Left hindlimb (tissue), 1 donor: ENCODE measurements around the gene LPIN1.
"Not testable (repeated sequence)": the region's sequence is repeated elsewhere in the genome, so short reads cannot be mapped to it uniquely, and the experiment has no call there.

Experiments used
- DNase-seq: peaks from one replicate; pipeline ENCODE4 v3.0.0-alpha.2; 2018

Gene LPIN1

GRCh38 chr2:11786592-11786991 lies 40.2 kb downstream of the LPIN1 start:
- DNase-seq, result no peak

- DNase-seq, result no peak
Measured at GRCh38 chr2:11787991-11788390, 41.6 kb downstream of the LPIN1 start.

GRCh38 chr2:11788461-11789124 lies 42.2 kb downstream of the LPIN1 start:
- no peak for DNase-seq

DNA sequence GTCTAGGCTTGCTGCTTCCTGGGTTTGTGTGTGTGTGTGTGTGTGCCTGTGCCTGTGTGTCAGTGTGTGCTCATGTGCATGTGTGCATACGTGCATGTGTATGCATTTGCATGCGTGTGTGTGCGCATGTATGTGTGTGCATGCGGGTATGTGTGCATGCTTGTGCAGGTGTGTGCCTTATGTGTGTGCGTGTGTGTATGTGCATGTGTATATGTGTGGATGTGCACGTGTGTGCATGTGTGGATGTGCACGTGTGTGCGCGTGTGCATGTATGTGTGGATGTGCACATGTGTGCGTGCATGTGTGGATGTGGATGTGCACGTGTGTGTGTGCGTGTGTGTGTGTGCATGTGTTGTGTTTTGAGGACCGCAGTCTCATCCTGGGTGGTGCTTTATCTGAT lies 42.8 kb downstream of the LPIN1 start:
- no peak for DNase-seq

DNA sequence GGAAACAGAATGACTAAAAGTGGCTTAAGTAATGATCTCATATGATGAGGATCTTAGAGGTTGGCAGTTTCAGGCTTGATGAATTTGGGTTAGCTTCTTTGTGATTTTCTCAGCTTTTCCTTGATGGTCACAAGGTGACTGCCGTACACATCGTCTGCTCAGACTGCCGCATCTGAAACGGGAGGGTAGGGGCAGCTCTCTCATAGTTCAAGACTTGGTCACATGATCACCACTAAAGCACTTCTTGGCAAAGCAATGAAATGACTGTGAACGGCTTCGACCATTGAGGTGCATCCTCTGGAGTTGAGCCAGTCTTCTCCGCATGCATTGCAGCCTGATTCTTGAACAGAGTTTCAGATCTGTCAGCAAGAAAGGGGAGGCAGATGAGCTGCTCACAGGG lies 43.8 kb downstream of the LPIN1 start:
- DNase-seq, result no peak

DNA sequence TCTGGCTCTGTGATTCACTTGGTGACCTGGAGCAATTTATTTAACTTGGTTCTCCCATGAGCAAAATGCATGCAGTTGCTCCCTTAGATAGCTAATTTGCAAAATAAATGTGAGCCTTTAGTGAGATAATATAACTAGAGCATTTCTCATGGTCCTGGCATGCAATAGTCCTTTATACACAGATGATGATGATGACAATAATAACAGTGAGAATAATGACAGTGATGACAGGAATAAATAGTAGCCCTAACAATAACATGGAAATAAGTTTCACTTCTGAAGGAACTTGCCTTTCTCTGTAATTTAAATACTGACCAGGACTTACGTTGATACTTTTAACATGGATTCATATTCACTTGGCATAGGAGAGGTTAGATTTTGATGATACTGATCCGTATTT lies 49.2 kb downstream of the LPIN1 start:
- no peak for DNase-seq

DNA sequence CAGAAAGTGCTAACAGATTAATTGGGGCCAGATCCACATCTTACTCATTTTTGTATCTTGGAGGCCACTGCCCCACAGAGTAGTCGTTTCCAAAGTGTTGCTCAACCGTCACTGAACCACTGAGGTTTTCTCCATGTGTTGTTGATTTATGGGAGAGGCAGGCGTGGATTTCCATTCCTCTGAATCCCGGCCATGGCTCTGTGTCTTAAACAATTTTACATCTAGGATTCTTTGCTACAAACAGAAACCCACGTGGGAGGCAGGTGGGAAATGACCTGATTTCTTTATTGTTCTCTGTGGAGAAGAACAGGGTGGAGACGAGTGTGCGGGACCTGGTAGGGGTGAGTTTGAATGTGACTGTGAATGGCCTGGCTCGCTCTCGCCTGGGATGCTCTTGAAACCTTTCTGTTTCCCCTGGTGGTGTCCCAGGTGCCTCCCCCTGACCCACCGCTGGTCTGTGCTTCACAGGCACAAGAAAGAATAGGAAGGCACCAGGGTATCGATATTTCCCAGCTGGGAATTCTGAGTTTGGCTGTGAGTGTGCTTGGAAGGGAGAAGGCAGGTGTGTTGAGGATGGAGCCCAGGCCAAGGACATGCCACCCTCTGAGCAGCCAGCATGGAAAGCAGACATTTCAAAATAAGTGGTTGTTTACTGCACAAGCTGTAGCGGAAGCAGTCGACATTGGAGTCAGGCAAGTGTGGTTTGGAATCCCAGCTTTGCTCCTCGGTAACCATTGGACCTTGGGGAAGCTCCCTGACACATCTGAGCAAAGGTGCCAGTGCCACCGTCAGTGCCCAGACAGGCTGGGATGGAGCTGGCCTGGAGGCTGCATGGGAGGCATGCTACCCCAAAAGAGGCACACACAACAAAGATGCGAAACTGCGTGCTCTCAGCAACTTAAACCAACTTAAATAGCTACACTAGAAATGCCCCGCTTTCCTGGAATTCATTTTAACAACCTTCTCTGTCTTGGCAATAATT lies 50.0 kb downstream of the LPIN1 start:
- DNase-seq, result no peak

DNA sequence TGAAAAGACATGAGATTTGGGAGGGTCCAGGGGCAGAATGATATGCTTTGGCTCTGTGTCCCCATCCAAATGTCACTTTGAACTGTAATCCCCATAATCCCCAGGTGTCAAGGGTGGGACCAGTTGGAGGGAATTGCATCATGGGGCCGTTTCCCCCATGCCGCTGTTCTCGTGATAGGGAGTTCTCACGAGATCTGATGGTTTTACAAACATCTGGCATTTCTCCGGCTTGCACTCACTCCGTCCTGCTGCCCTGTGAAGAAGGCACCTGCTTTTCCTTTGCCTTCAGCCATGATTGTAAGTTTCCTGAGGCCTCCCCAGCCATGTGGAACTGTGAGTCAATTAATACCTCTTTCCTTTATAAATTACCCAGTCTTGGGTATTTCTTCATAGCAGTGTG lies 51.4 kb downstream of the LPIN1 start:
- DNase-seq, result no peak

- DNase-seq, result no peak
Measured at GRCh38 chr2:11798701-11799435, 52.4 kb downstream of the LPIN1 start.

DNA sequence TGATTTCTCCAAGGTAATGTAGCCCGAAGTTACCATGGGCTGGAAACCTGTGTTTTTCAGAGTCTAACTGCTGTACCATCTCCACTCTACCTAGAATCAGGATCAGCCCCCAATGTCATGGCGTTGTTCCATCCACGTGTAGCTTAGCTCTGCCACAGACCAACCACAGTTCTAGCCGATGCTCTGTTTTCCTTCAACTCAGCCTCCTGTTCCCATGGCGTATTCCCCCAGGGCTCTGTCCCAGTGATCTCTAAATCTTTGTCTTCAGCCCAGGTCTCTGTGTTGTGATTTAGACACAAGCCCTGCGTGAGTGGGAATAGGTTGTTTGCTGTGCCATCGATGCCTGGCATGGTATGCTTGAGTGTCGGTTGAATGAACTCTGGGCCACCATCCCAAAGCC lies 53.4 kb downstream of the LPIN1 start:
- no peak for DNase-seq

GRCh38 chr2:11802782-11803191 lies 56.4 kb downstream of the LPIN1 start:
- DNase-seq, result no peak

GRCh38 chr2:11805024-11805423 lies 58.6 kb downstream of the LPIN1 start:
- DNase-seq, result no peak

- DNase-seq, result no peak
Measured at GRCh38 chr2:11805920-11806319, 59.5 kb downstream of the LPIN1 start.

GRCh38 chr2:11807156-11808015 lies 61.0 kb downstream of the LPIN1 start:
- DNase-seq, result no peak

- DNase-seq, result no peak
Measured at GRCh38 chr2:11808016-11808400, 61.6 kb downstream of the LPIN1 start.

DNA sequence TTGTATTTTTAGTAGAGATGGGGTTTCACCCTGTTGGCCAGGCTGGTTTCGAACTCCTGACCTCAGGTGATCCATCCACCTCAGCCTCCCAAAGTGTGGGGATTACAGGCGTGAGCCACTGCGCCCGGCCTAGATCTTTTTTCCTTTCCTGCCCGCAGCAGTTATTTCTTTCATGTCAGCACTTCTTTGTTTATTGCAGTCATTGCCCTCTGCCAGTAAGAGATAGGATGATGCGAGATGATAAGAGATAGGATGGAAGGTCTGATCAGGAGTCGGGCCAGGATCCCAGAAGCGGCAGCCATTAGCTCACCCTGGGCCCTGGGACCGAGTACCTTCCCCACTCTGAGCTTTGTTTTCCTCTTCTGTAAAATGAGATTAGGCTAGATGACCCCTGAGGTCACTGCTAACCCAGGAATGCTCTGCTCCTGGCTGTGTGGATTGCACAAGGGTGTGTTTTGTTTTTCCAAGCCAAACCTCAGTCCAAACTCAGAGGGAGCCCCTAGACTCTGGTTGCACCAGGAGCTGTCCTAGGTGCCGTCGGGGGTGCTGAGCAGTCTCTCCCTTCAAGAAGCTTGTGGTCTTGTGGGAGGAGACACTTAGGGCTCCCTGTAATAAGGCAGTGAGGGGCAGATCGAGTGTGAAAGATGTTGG lies 63.3 kb downstream of the LPIN1 start:
- no peak for DNase-seq

DNA sequence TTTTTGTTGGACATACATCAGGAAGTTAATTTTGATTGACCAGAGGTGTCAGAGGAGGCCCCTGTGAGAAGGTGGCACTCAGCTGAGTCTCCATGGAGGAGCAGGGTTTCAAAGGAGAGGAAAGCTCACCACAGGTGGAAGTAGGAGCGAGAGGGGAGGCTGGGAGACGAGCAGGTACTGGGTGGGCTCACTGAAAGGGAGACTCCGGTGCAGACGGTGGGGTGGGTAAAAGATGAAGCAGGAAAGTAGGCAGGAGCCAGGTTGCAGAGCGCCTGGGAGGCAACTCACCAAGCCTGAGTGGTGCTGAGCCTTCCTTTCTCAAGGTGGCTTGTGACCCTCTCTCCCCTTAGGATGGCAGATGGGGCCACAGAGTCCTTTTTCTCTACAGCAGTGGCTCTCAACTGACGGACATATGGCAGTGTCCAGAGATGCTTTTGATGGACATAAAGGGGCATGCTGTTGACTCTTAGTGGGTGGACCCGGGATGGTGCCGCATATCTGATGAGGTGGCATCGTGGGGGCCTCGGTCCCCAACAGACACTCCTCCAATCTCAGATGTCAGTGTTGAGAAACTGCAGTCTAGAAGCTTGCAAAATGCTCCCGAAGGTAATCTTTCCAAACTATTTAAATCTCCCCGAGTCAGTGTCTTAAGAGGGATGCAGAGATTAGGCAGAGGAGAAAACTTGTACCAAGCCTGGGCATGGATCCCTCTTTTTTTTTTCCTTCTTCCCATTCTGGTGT lies 64.0 kb downstream of the LPIN1 start:
- DNase-seq, result no peak

DNA sequence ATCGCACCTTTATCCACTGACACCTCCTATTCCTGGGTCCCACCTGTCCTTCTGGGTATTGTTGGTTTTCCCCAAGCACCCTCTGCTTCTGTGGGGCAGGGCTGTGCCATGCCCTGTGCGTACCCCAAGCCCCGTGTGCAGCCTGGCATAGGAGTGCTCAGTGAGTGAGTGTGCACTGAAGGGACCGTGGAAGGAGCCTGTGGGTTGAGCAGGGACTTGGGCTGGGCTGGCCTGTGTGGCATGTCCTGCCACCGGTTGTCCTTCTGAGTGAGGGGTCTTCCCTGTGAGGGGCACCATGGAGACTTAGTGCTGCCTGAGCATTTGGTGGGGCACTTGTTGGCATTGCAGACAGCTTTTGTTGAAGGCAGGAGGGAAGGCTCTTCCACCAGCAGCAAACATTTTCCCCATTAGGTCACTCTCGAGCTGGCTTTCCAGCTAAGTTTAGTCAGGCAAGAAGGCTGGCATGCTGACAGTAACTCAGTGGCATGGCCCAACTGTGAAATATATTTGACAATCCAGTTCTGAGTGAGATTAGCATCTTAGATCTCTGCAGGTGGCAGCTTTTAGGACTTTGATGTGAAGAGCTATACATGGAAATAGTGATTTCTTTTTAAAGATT lies 64.7 kb downstream of the LPIN1 start:
- DNase-seq, result no peak

- no peak for DNase-seq
Measured at GRCh38 chr2:11812466-11813248, 66.2 kb downstream of the LPIN1 start.

GRCh38 chr2:11813345-11813744 lies 66.9 kb downstream of the LPIN1 start:
- not testable (repeated sequence) for DNase-seq
